ENCODE results near the gene DUSP7.

DUSP7 gene

DNA sequence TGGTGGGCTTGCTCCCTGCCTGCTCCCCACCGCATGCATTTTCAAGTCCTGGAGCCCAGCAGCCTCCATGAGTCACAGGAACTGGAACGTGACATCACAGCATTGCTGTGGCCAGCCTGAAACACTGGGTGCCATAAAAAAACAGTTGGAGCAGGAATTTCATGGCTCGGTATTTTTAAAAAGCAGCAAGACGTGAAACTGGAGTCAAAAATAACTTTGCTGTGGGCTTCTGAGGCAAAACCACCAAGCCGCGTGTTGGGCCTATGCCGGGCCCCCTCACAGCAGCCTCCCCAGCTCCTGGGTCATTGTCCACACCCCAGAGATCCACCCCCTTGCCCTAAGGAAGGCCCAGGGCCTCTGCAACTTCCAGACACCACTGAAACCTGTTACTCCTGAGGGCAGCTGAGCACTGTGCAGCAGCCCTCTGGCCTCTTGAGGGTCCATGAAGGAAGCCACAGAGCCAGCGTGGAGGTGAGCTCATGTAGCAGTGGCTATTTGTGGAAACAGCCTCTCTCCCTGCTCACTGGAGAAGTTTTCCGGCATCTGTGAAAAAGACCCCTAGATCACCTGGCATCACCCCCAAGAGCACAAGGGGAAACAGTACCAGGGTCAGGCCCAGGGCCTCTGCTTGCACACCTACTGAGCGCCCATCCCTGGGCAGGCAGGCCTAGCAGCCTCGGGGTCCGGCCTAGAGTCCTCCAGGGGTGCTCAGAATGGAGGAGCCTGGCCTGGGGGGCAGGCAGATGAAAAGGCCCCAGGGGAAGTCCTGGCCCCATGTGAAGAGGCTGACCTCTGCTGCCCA lies 34.0 kb upstream of the DUSP7 start:
- no peak overlapping the region for H3K27ac Mint-ChIP-seq
- no peaks in the 10 kb centered on the region for H3K9me3 Mint-ChIP-seq
- no peak overlapping the region for H3K4me3 Mint-ChIP-seq
- no peaks in the 10 kb centered on the region for H3K27me3 Mint-ChIP-seq
- H3K4me1 Mint-ChIP-seq (ENCODE audit: low read depth), result peaks cover 29% of the 10 kb centered on the region
- no peaks in the 10 kb centered on the region for H3K36me3 Mint-ChIP-seq (ENCODE audit: low read depth)

- no peaks in the 10 kb centered on the region for H3K9me3 Mint-ChIP-seq
- no peak overlapping the region for H3K4me3 Mint-ChIP-seq
- H3K27ac Mint-ChIP-seq, result no peak overlapping the region
- no peaks in the 10 kb centered on the region for H3K36me3 Mint-ChIP-seq (ENCODE audit: low read depth)
- peaks cover 34% of the 10 kb centered on the region for H3K4me1 Mint-ChIP-seq (ENCODE audit: low read depth)
- H3K27me3 Mint-ChIP-seq, result no peaks in the 10 kb centered on the region
These were observed 33.3 kb upstream of the DUSP7 start for GRCh38 chr3:52089691-52090090.

DNA sequence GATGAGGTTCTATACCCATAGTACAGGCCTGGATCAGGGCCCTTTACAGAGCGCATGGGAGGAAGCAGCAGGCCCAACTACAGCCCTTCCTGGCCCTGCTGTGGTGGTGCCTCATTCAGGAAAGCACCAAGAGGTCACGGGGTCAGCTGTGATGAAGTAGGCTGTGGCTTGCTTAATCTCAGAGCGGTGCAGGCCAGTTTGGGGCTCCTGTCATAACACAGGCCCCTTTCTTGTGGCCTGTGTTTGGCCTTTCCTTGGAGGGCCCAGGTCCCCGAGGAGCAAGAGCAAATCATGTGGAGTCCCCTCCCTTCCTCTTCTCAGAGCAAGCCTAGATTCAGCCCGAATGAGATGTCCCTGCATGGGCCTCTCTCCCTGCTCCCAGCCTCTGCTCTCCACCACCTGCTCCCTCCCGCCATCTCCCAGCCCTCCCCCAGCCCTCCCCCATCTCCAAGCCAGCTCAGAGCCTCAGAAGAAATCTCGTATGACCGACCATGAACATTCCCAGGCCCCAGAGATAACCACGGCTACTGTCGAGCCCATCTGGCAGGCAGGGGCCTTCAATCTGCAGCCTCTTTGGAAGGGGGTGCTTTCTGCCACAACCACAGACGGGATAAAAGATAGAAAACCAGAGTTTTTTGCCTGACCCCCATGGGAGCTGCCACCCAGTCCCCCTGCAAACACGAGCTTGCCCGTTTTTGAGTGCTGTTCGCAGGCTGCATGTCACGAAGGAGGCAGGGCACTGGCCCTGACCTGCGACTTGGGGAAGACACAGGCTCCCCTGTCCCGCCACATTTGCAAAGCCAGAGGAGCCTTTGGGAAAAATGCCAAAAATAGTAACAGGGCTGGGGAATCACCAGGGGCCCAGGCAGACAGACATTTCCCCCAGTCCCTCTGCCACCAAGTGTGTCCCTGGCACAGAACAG lies 32.3 kb upstream of the DUSP7 start:
- H3K4me1 Mint-ChIP-seq (ENCODE audit: low read depth), result peaks cover 36% of the 10 kb centered on the region
- H3K36me3 Mint-ChIP-seq (ENCODE audit: low read depth), result no peaks in the 10 kb centered on the region
- no peak overlapping the region for H3K4me3 Mint-ChIP-seq
- no peak overlapping the region for H3K27ac Mint-ChIP-seq
- no peaks in the 10 kb centered on the region for H3K9me3 Mint-ChIP-seq
- H3K27me3 Mint-ChIP-seq, result no peaks in the 10 kb centered on the region

DNA sequence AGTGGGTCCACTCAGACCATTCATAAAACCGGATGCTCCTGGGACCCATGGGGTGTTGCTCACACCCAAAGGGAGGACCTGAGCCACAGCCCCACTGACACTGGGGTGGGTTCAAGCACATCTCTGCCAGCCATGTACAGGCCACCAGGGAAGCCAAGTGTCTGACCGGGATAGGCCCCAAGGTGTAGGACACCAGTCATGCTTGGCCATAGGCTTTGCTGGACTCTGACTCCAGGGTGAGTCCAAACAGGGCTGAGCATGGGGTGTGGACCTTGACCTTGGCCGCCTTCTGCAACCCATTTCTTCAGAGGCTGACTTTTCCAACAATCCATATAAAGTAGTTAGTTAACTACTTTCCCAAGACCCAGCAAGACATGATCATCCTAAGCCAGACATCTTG lies 31.4 kb upstream of the DUSP7 start:
- H3K36me3 Mint-ChIP-seq (ENCODE audit: low read depth), result no peaks in the 10 kb centered on the region
- no peaks in the 10 kb centered on the region for H3K27me3 Mint-ChIP-seq
- H3K9me3 Mint-ChIP-seq, result no peaks in the 10 kb centered on the region
- H3K4me1 Mint-ChIP-seq (ENCODE audit: low read depth), result peaks cover 36% of the 10 kb centered on the region
- no peak overlapping the region for H3K4me3 Mint-ChIP-seq
- H3K27ac Mint-ChIP-seq, result no peak overlapping the region

- H3K9me3 Mint-ChIP-seq, result no peaks in the 10 kb centered on the region
- no peak overlapping the region for H3K4me3 Mint-ChIP-seq
- no peaks in the 10 kb centered on the region for H3K27me3 Mint-ChIP-seq
- peaks cover 36% of the 10 kb centered on the region for H3K4me1 Mint-ChIP-seq (ENCODE audit: low read depth)
- no peaks in the 10 kb centered on the region for H3K36me3 Mint-ChIP-seq (ENCODE audit: low read depth)
- H3K27ac Mint-ChIP-seq, result no peak overlapping the region
These were observed 30.7 kb upstream of the DUSP7 start for GRCh38 chr3:52086976-52087663.

DNA sequence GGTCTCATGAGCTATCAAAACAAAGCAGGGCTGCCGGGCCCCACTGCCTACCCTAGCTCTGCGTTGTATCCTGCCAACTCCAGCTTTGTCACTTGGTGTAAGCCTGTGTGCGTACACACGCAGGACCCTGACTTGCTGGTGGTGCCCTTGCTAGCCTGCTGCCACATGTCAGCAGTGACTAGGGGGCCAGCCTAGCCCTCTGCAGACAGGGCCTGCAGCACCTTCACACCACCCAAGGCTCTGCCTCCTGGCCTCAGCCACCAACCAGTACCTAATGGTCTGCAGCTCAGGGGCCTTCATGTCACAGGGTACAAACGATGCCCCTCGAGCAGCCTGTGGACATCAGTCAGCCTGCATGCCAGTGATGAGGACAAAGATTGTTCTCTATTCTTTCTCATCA lies 30.1 kb upstream of the DUSP7 start:
- Mint-ChIP-seq H3K27me3 (no peaks in the 10 kb centered on the region), H3K36me3 (ENCODE audit: low read depth) (no peaks in the 10 kb centered on the region), H3K4me1 (ENCODE audit: low read depth) (peaks cover 36% of the 10 kb centered on the region), H3K9me3 (no peaks in the 10 kb centered on the region), H3K4me3 (no peak overlapping the region), H3K27ac (peak overlapping the region; percentile 78)

DNA sequence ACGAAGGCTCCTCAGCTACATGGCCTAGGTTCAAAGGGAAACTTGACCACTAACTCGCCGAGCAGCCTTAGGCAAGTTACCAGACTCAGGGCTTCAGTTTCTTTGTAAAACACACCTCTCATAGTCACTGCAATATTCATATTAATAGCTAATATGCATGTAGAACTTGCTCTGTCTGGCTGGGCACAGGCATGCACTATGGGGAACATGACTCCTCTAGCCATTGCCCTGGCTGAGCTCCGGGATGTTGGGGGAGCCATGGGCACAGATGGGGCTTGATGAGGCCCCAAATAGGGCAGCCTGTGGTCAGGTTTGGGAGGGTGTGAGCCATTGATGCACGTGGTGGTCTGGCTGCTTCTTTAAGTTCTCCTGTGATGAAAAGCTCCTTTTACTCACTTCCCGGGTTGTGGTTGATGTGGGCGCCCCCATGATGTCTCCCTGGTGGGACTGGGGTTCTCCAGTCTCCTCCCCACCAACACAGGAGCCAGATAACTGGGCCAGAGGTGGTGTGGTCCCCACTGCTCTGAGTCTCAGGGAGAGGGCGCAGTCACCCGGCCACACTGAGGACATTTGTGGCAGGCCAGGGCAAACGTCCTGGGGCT lies 29.4 kb upstream of the DUSP7 start:
- peak overlapping the region; percentile 17 for H3K4me3 Mint-ChIP-seq
- H3K27me3 Mint-ChIP-seq, result no peaks in the 10 kb centered on the region
- H3K36me3 Mint-ChIP-seq (ENCODE audit: low read depth), result no peaks in the 10 kb centered on the region
- peak overlapping the region; percentile 78 for H3K27ac Mint-ChIP-seq
- no peaks in the 10 kb centered on the region for H3K9me3 Mint-ChIP-seq
- peaks cover 36% of the 10 kb centered on the region for H3K4me1 Mint-ChIP-seq (ENCODE audit: low read depth)

DNA sequence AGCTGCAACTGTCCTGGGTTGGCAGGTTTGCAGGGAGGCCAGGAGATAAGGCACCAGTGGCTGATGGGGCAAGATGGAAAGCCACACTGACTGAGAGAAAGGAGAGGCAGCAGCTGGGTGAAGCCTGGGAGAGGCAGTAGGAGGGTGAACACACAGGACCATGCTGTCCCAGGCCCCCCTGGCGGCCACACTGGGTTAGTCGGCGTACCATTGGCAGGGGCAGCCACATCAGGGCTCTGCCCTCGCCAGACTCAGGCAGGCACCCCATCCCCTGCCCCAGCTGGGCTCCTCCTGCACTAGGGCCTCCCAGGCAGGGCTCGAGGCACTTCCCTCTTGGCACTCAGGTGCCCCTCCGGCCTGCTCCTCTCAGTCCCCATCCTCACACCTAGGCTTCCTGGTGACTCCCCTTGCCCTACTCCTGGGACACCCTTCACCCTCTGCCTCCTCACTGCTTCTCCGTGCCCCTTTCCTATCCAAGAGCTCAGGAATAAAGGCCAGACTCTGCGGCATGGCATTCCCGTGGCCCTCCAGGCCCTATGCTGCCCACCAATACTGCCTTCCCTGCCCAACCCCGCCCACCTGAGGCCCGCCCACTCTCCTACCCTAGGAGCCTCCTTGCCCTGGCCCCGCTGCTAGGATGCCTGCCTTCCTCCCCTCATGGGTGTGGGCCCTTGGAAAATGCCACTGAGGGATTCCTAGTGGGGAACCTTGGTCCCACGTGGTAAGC lies 28.7 kb upstream of the DUSP7 start:
- no peaks in the 10 kb centered on the region for H3K36me3 Mint-ChIP-seq (ENCODE audit: low read depth)
- H3K4me1 Mint-ChIP-seq (ENCODE audit: low read depth), result peaks cover 36% of the 10 kb centered on the region
- H3K4me3 Mint-ChIP-seq, result peak overlapping the region; percentile 17
- peak overlapping the region; percentile 78 for H3K27ac Mint-ChIP-seq
- H3K9me3 Mint-ChIP-seq, result no peaks in the 10 kb centered on the region
- no peaks in the 10 kb centered on the region for H3K27me3 Mint-ChIP-seq

DNA sequence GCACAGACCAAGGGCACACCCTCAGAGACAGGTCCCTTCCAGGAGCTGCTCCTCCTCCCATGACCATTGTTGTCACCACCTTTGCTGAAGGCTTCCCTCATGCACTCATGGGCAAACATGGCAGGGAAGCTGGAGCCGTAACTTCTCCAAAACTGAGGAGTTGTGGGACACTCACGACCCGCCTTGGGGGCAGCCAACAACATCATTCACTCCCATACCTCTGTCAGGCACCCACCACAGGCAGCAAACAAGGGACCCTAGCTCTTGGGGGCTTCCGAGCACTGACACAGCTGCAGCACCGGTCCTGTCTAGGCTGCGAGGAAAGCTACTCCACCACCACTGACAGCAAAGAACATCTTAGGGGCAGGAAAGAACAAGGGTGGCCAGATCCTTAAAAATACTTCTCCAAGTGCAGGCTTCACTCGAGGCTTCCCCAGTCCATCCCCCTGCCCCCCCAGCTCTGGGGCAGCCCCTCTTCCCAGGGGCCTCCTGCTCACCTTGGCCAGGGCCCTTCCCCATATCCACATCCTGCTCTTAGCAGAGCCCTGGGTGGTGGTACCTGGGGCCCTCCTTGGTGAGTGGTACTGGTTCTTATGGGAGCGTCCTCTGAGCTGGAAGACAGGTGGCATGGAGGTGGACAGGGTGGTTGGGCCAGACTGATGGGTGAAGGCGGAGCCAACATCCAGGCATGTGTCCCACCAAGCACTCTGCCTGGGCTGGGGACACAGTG lies 28.0 kb upstream of the DUSP7 start:
- H3K36me3 Mint-ChIP-seq (ENCODE audit: low read depth), result no peaks in the 10 kb centered on the region
- H3K4me3 Mint-ChIP-seq, result no peak overlapping the region
- no peaks in the 10 kb centered on the region for H3K27me3 Mint-ChIP-seq
- peaks cover 36% of the 10 kb centered on the region for H3K4me1 Mint-ChIP-seq (ENCODE audit: low read depth)
- no peaks in the 10 kb centered on the region for H3K9me3 Mint-ChIP-seq
- H3K27ac Mint-ChIP-seq, result no peak overlapping the region

GRCh38 chr3:52083556-52084087 lies 27.3 kb upstream of the DUSP7 start:
- Mint-ChIP-seq H3K9me3 (no peaks in the 10 kb centered on the region), H3K4me3 (no peak overlapping the region), H3K27ac (no peak overlapping the region), H3K4me1 (ENCODE audit: low read depth) (peaks cover 36% of the 10 kb centered on the region), H3K27me3 (no peaks in the 10 kb centered on the region), H3K36me3 (ENCODE audit: low read depth) (no peaks in the 10 kb centered on the region)

GRCh38 chr3:52082951-52083350 lies 26.6 kb upstream of the DUSP7 start:
- H3K27me3 Mint-ChIP-seq, result no peaks in the 10 kb centered on the region
- no peaks in the 10 kb centered on the region for H3K36me3 Mint-ChIP-seq (ENCODE audit: low read depth)
- no peak overlapping the region for H3K27ac Mint-ChIP-seq
- H3K4me1 Mint-ChIP-seq (ENCODE audit: low read depth), result peaks cover 33% of the 10 kb centered on the region
- no peaks in the 10 kb centered on the region for H3K9me3 Mint-ChIP-seq
- H3K4me3 Mint-ChIP-seq, result no peak overlapping the region

DNA sequence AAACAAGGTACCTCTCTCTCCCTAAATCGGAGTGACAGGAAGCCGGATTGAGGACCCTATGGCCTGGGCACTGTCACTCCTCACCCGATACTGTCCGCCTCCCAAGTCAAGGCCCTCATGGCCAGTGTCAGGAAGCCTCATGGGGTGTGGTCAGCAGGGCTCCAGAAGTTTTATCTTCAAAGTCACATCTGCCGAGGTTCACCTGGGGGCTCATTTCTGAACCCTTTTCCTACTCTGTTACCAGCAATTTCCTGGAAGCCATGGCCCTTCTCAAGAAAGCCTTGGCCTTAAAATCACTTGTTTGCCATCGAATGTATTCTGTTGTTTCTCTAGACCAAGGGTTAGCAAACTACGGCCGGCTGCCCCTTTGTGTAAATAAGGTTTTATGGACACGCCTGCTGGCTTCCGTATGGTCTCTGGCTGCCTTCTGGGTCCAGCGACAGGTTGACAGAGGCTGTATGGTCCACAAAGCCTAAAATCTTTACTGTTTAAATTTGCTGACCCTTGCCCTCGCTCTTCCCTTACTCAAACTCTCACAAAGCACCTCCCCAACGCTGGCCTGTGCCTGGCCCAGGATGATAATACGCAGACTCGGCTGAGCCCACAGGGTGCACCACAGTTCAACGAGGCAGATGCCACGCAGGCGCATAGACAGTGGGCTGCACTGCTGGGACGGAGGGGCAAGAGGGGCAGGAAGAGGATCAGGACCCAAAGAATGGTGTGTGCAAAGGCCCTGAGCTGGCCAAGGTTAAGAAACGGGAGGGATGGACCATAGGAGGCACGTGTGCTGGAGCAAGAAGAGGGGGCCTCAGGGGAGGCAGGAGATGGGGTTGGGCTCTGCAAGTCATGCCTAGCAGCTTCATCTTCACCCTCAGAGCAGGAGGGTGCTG lies 24.7 kb upstream of the DUSP7 start:
- Mint-ChIP-seq H3K9me3 (no peaks in the 10 kb centered on the region), H3K4me1 (ENCODE audit: low read depth) (peaks cover 14% of the 10 kb centered on the region), H3K36me3 (ENCODE audit: low read depth) (no peaks in the 10 kb centered on the region), H3K27ac (no peak overlapping the region), H3K27me3 (no peaks in the 10 kb centered on the region), H3K4me3 (no peak overlapping the region)

DNA sequence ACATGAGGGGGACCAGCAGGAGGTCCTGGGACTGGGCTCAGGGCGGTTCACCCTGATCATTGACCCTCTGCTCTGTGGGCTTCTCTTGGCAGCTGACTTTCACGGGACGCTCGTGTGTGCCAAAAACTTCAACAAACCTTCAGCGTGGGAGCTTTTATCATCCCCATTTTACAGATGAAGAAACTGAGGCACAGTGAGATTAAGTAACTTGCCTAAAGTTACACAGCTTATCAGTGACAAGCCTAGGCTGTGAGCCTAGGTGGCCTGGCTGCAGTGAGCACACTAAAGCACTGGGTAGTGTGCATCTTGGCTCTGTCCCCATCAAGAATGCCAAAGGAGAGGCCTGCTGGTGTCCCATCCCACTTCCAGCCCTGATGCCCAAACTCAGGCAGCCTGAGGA lies 23.6 kb upstream of the DUSP7 start:
- Mint-ChIP-seq H3K4me1 (ENCODE audit: low read depth) (peaks cover 3% of the 10 kb centered on the region), H3K27ac (no peak overlapping the region), H3K36me3 (ENCODE audit: low read depth) (no peaks in the 10 kb centered on the region), H3K9me3 (no peaks in the 10 kb centered on the region), H3K27me3 (no peaks in the 10 kb centered on the region), H3K4me3 (no peak overlapping the region)

Measured in stimulated activated naive CD8-positive, alpha-beta T cell treated with anti-CD3 and anti-CD28 coated beads, Interleukin-15, Interleukin-2, amounts not matched to agents 100 ng/mL and 50 ng/mL, for 24 hours (primary cell).